Measurements from ENCODE around the gene MDC1. TPM values are rescaled to one million over a fixed set of nuclear protein-coding genes. Genes with fewer than 3 reads are reported as not detected.

The MDC1 gene
- polyA plus RNA-seq, 3 donors = 0.27 to 4.5 (median 0.34) TPM

DNA sequence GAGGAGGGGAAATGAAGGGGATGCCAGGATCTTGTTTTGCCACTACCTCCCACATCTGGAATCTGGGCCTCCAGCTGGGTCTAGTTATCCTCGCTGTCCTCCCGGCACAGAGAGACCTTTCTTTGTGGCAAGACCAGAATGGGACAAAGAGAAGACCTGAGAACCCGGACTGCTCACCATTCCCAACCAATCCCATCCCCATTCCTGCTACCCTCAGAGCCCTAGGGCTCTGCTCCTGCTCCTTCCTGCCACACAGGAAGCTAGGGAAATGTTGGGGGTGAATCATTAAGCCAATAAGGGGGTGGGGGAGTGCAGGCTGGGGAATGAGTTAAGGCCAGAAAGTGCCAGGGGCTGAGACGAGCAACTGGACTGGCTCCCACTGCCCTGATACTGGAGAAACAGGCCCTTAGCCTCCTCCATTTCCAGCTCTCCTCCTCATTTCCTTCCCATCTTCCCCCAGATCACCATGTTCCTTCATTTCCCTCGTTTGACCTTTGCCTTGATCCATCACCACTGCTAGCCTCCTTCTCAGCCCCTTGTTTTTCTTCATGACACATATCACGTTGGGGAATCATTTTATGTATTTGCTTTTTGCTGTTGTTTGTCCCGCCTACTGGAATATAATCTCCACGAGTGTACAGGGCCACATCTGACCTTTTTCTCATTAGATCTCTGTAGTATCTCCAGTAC, 31.9 kb upstream of the MDC1 start:
- H2AFZ ChIP-seq (ENCODE audit: insufficient read depth, low read depth, low read length, poor library complexity, severe bottlenecking) = no peak overlapping the region
- peaks cover 41% of the 10 kb centered on the region for H3K4me1 Mint-ChIP-seq
- H3K9me3 Mint-ChIP-seq = peaks cover 0 to 3% (median 0%) of the 10 kb centered on the region in 7 donors
- peaks cover 3% of the 10 kb centered on the region for H4K20me1 ChIP-seq (ENCODE audit: insufficient read depth, low read length)
- DNase-seq = no peak
- peaks cover 0 to 8% of the 10 kb centered on the region in 2 donors for H3K36me3 Mint-ChIP-seq
- WGBS (ENCODE audit: insufficient coverage) = no CpG with 5 or more reads among the region's 8 CpGs
- H3K27me3 ChIP-seq (ENCODE audit: control insufficient read depth in 2 of 2, insufficient read depth in 2 of 2, low read length in 2 of 2) = peaks cover 0 to 4% of the 10 kb centered on the region in 2 donors
- H3K4me2 ChIP-seq (replicated peaks; ENCODE audit: extremely low read depth, low read length, poor library complexity, severe bottlenecking) = no peak overlapping the region
- TF ChIP-seq, protein P1, sequence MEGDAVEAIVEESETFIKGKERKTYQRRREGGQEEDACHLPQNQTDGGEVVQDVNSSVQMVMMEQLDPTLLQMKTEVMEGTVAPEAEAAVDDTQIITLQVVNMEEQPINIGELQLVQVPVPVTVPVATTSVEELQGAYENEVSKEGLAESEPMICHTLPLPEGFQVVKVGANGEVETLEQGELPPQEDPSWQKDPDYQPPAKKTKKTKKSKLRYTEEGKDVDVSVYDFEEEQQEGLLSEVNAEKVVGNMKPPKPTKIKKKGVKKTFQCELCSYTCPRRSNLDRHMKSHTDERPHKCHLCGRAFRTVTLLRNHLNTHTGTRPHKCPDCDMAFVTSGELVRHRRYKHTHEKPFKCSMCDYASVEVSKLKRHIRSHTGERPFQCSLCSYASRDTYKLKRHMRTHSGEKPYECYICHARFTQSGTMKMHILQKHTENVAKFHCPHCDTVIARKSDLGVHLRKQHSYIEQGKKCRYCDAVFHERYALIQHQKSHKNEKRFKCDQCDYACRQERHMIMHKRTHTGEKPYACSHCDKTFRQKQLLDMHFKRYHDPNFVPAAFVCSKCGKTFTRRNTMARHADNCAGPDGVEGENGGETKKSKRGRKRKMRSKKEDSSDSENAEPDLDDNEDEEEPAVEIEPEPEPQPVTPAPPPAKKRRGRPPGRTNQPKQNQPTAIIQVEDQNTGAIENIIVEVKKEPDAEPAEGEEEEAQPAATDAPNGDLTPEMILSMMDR (IDR thresholded peaks at IDR 0.05) = no peak
- H3K4me3 ChIP-seq (replicated peaks in 1 of 3; ENCODE audit: low read depth in 2 of 3, low read length in 3 of 3) = no peak overlapping the region
- peak overlapping the region in 1 of 7 donors; percentile 76 for H3K27ac Mint-ChIP-seq
- H3K9me3 ChIP-seq (replicated peaks in 1 of 2; ENCODE audit: control insufficient read depth in 1 of 2, insufficient read depth in 1 of 2, low read length in 2 of 2) = no peaks in the 10 kb centered on the region
- H3K4me3 Mint-ChIP-seq = no peak overlapping the region
- H3K79me2 ChIP-seq (ENCODE audit: insufficient read depth, low read length) = peaks cover 2% of the 10 kb centered on the region
- peaks cover 24 to 35% of the 10 kb centered on the region in 2 donors for H3K4me1 ChIP-seq (ENCODE audit: control insufficient read depth in 1 of 2, insufficient read depth in 2 of 2, low read length in 2 of 2)
- intact Hi-C loops (cut with micrococcal nuclease) = loop anchor here in 1 of 2 donors (10.0 kb wide), 1 partner anchor 336 kb away; no protein-coding TSS in a partner anchor
- H3K36me3 ChIP-seq (replicated peaks in 1 of 2; ENCODE audit: control insufficient read depth in 1 of 2, insufficient read depth in 2 of 2, low read length in 2 of 2) = no peaks in the 10 kb centered on the region
- peaks cover 7 to 14% (median 10%) of the 10 kb centered on the region in 3 donors for H3K27me3 Mint-ChIP-seq (ENCODE audit: low read depth in 3 of 3)
- H3K27ac ChIP-seq (ENCODE audit: low read depth in 1 of 2, low read length in 2 of 2) = no peak overlapping the region
- H3K9ac ChIP-seq (ENCODE audit: insufficient read depth, low read length, poor library complexity, severe bottlenecking) = no peak overlapping the region

DNA sequence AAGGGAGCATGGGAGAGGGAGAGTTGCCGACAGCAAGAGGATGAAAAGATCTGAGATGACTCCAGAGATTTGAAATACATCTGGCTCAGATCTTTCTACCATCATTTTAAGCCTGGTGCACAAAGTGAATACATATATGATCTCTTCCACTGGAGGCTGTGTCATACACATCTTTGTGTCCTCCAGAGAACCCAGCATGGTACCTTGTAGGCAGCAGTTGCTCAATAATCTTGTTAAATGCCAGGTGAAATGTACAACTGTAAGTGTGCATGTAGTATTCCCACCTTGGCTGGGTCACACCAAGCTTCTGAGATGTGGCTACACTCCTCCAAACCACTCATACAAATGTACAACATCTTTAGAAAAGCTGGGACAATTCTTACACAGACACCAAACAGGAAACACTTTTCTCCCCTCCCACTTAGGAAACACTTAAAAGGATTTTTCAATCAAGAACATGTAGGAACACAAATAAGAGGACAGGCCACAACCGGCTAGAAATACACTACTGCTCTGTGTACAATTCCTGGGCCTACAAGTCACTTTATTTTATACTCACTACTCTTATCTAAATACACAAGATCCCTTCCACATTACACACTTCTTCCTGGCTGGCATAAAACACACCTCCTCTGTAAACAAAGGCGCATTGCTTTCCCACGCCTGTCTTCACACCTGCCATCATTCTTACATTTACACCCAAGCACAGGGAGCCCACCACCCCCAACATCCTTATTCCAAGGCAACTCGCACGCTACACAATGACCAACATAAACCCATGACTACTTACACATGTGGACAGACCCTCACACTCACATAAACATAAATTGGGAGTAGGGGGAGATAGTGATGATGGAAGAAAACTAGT, 31.1 kb upstream of the MDC1 start:
- intact Hi-C loops (cut with micrococcal nuclease) = loop anchor here in 1 of 2 donors (10.0 kb wide), 1 partner anchor 337 kb away; no protein-coding TSS in a partner anchor
- H3K79me2 ChIP-seq (ENCODE audit: insufficient read depth, low read length) = peaks cover 11% of the 10 kb centered on the region
- Mint-ChIP-seq H3K4me1 (peaks cover 41% of the 10 kb centered on the region), H3K4me3 (no peak overlapping the region), H3K36me3 (peaks cover 4 to 11% of the 10 kb centered on the region in 2 donors), H3K9me3 (peaks cover 0 to 3% (median 0%) of the 10 kb centered on the region in 7 donors), H3K27ac (no peak overlapping the region), H3K27me3 (ENCODE audit: low read depth in 3 of 3) (peaks cover 7 to 12% (median 10%) of the 10 kb centered on the region in 3 donors)
- peaks cover 24 to 35% of the 10 kb centered on the region in 2 donors for H3K4me1 ChIP-seq (ENCODE audit: control insufficient read depth in 1 of 2, insufficient read depth in 2 of 2, low read length in 2 of 2)
- DNase-seq = no peak
- H3K4me3 ChIP-seq (replicated peaks in 1 of 3; ENCODE audit: low read depth in 2 of 3, low read length in 3 of 3) = no peak overlapping the region
- 86% methylated on average over 3 of the region's 6 CpGs for WGBS (ENCODE audit: insufficient coverage)
- H3K27ac ChIP-seq (ENCODE audit: low read depth in 1 of 2, low read length in 2 of 2) = no peak overlapping the region
- no peaks in the 10 kb centered on the region for H3K9me3 ChIP-seq (replicated peaks in 1 of 2; ENCODE audit: control insufficient read depth in 1 of 2, insufficient read depth in 1 of 2, low read length in 2 of 2)
- H4K20me1 ChIP-seq (ENCODE audit: insufficient read depth, low read length) = peaks cover 12% of the 10 kb centered on the region
- no peak overlapping the region for H2AFZ ChIP-seq (ENCODE audit: insufficient read depth, low read depth, low read length, poor library complexity, severe bottlenecking)
- H3K4me2 ChIP-seq (replicated peaks; ENCODE audit: extremely low read depth, low read length, poor library complexity, severe bottlenecking) = no peak overlapping the region
- TF ChIP-seq, protein P1 (IDR thresholded peaks at IDR 0.05) = no peak
- H3K9ac ChIP-seq (ENCODE audit: insufficient read depth, low read length, poor library complexity, severe bottlenecking) = no peak overlapping the region
- peaks cover 0 to 4% of the 10 kb centered on the region in 2 donors for H3K27me3 ChIP-seq (ENCODE audit: control insufficient read depth in 2 of 2, insufficient read depth in 2 of 2, low read length in 2 of 2)
- no peaks in the 10 kb centered on the region for H3K36me3 ChIP-seq (replicated peaks in 1 of 2; ENCODE audit: control insufficient read depth in 1 of 2, insufficient read depth in 2 of 2, low read length in 2 of 2)
